ENCODE measurements around the gene RAB3A. TPM values are rescaled to one million over a fixed set of nuclear protein-coding genes. Genes with fewer than 3 reads are reported as not detected.

The RAB3A gene
- total RNA-seq, 2 donors from 2014 or later, result 3.5 to 4.2 TPM

- intact Hi-C loops (cut with DNase I), result no loop called here
- Histone ChIP-seq H3K4me1 (peaks cover 8% of the 10 kb centered on the region), H3K27ac (no peak overlapping the region), H3K36me3 (peaks cover 6% of the 10 kb centered on the region), H3K4me3 (no peak overlapping the region), H3K27me3 (no peaks in the 10 kb centered on the region), H3K9ac (ENCODE audit: low read depth in 2 of 2, low read length in 2 of 2) (peak overlapping the region in 1 of 2 donors; percentile 21), H3K9me3 (no peaks in the 10 kb centered on the region)
- TF ChIP-seq CTCF (IDR thresholded peaks at IDR 0.05), result no peak
- DNase-seq, result no peak
These were observed 31.4 kb downstream of the RAB3A start for GRCh38 chr19:18172331-18173053.

- H3K36me3 ChIP-seq, result peaks cover under 1% of the 10 kb centered on the region
- intact Hi-C loops (cut with DNase I), result no loop called here
- H3K27me3 ChIP-seq, result no peaks in the 10 kb centered on the region
- H3K9ac ChIP-seq (ENCODE audit: low read depth in 2 of 2, low read length in 2 of 2), result peak overlapping the region in 1 of 2 donors; percentile 21
- H3K9me3 ChIP-seq, result no peaks in the 10 kb centered on the region
- no peak overlapping the region for H3K4me3 ChIP-seq
- peaks cover 8% of the 10 kb centered on the region for H3K4me1 ChIP-seq
- no peak for DNase-seq
- no peak overlapping the region for H3K27ac ChIP-seq
- no peak for TF ChIP-seq CTCF (IDR thresholded peaks at IDR 0.05)
These were observed 32.1 kb downstream of the RAB3A start for GRCh38 chr19:18171605-18172327.

GRCh38 chr19:18170714-18171255 is 33.1 kb downstream of the RAB3A start:
- Histone ChIP-seq H3K4me3 (no peak overlapping the region), H3K9ac (ENCODE audit: low read depth in 2 of 2, low read length in 2 of 2) (peak overlapping the region in 1 of 2 donors; percentile 32), H3K27ac (peak overlapping the region; percentile 36), H3K36me3 (no peaks in the 10 kb centered on the region), H3K9me3 (no peaks in the 10 kb centered on the region), H3K27me3 (no peaks in the 10 kb centered on the region), H3K4me1 (peaks cover 8% of the 10 kb centered on the region)
- intact Hi-C loops (cut with DNase I), result no loop called here
- no peak for TF ChIP-seq CTCF (IDR thresholded peaks at IDR 0.05)
- no peak for DNase-seq

- H3K9me3 ChIP-seq, result no peaks in the 10 kb centered on the region
- H3K36me3 ChIP-seq, result no peaks in the 10 kb centered on the region
- no peak overlapping the region for H3K9ac ChIP-seq (ENCODE audit: low read depth in 2 of 2, low read length in 2 of 2)
- H3K4me3 ChIP-seq, result no peak overlapping the region
- no peak for TF ChIP-seq CTCF (IDR thresholded peaks at IDR 0.05)
- H3K27me3 ChIP-seq, result no peaks in the 10 kb centered on the region
- no peak for DNase-seq
- no peaks in the 10 kb centered on the region for H3K4me1 ChIP-seq
- H3K27ac ChIP-seq, result no peak overlapping the region
- intact Hi-C loops (cut with DNase I), result loop anchor here (5.0 kb wide), 1 partner anchor 57 kb away; no protein-coding TSS in a partner anchor
These were observed 35.0 kb downstream of the RAB3A start for GRCh38 chr19:18168673-18169381.

GRCh38 chr19:18167975-18168645 is 35.7 kb downstream of the RAB3A start:
- Histone ChIP-seq H3K9ac (ENCODE audit: low read depth in 2 of 2, low read length in 2 of 2) (no peak overlapping the region), H3K27ac (no peak overlapping the region), H3K27me3 (no peaks in the 10 kb centered on the region), H3K36me3 (no peaks in the 10 kb centered on the region), H3K4me3 (no peak overlapping the region), H3K9me3 (no peaks in the 10 kb centered on the region), H3K4me1 (no peaks in the 10 kb centered on the region)
- intact Hi-C loops (cut with DNase I), result loop anchor here (5.0 kb wide), 1 partner anchor 56 kb away; no protein-coding TSS in a partner anchor
- no peak for DNase-seq
- peak; percentile 74 for TF ChIP-seq CTCF (IDR thresholded peaks at IDR 0.05)
